Neural progenitor cell (in vitro differentiated cells): ENCODE data around the gene MZF1. TPM values are rescaled to one million over a fixed set of nuclear protein-coding genes. Genes with fewer than 3 reads are reported as not detected.

Source experiments
- DNase-seq: peaks from one replicate; pipeline ENCODE4 v3.0.0-alpha.2; 2016; ENCODE audit warnings: low spot score
- H2AFZ ChIP-seq: fragments of 200-600 bp; sonication (generic); replicated peaks from 2 replicates; pipeline ENCODE4 v1.6.1; 2016; ENCODE audit warnings: antibody characterized with exemption
- H3F3A ChIP-seq: fragments of 200-600 bp; sonication (generic); 2 replicates; pipeline ENCODE4 v1.6.1; 2016; ENCODE audit warnings: antibody characterized with exemption, low read depth
- H3K27ac ChIP-seq: fragments of 200-600 bp; sonication (generic); 2 replicates; pipeline ENCODE4 v1.5.1; 2016; ENCODE audit warnings: mild to moderate bottlenecking
- H3K27me3 ChIP-seq: fragments of 200-600 bp; sonication (generic); 2 replicates; pipeline ENCODE4 v1.6.1; 2016; ENCODE audit warnings: mild to moderate bottlenecking, moderate library complexity
- H3K36me3 ChIP-seq: fragments of 200-600 bp; sonication (generic); 2 replicates; pipeline ENCODE4 v1.5.1; 2016
- H3K4me1 ChIP-seq: fragments of 200-600 bp; sonication (generic); 2 replicates; pipeline ENCODE4 v1.6.1; 2016; ENCODE audit warnings: mixed run types
- H3K4me2 ChIP-seq: fragments of 200-600 bp; sonication (generic); 2 replicates; pipeline ENCODE4 v1.6.1; 2016
- H3K4me3 ChIP-seq: fragments of 200-600 bp; sonication (generic); 2 replicates; pipeline ENCODE4 v1.5.1; 2016
- H3K79me2 ChIP-seq: fragments of 200-600 bp; sonication (generic); 2 replicates; pipeline ENCODE4 v1.6.1; 2016; ENCODE audit warnings: low read depth
- H3K9ac ChIP-seq: fragments of 200-600 bp; sonication (generic); 2 replicates; pipeline ENCODE4 v1.6.1; 2016
- H3K9me3 ChIP-seq: fragments of 200-600 bp; sonication (generic); 2 replicates; pipeline ENCODE4 v1.5.1; 2016; ENCODE audit warnings: low read depth
- H4K20me1 ChIP-seq: fragments of 200-600 bp; sonication (generic); 2 replicates; pipeline ENCODE4 v1.6.1; 2016; ENCODE audit warnings: low read depth
- H3K27ac Mint-ChIP-seq: 3 replicates; pipeline ENCODE4 v1.8.0; 2021; ENCODE audit warnings: mixed read lengths
- H3K27me3 Mint-ChIP-seq: 2 replicates; pipeline ENCODE4 v1.8.0; 2022; ENCODE audit warnings: low read depth, mild to moderate bottlenecking, inconsistent platforms, moderate library complexity, mixed read lengths; ENCODE audit not compliant: insufficient read depth
- H3K36me3 Mint-ChIP-seq: 3 replicates; pipeline ENCODE4 v1.8.0; 2021; ENCODE audit warnings: mixed read lengths
- H3K4me1 Mint-ChIP-seq: 3 replicates; pipeline ENCODE4 v1.8.0; 2021; ENCODE audit warnings: mixed read lengths
- H3K4me3 Mint-ChIP-seq: 3 replicates; pipeline ENCODE4 v1.8.0; 2021; ENCODE audit warnings: mild to moderate bottlenecking, moderate library complexity, mixed read lengths
- H3K9me3 Mint-ChIP-seq: 3 replicates; pipeline ENCODE4 v1.8.0; 2020; ENCODE audit warnings: mixed read lengths
- EZH2 ChIP-seq: fragments of 200-600 bp; sonication (generic); IDR thresholded peaks from 2 replicates; pipeline ENCODE4 v1.6.1; 2017; ENCODE audit warnings: antibody characterized with exemption, mild to moderate bottlenecking, moderate library complexity
- EZH2phosphoT487 ChIP-seq: fragments of 200-600 bp; sonication (generic); IDR thresholded peaks from 2 replicates; pipeline ENCODE4 v1.6.1; 2017; ENCODE audit warnings: antibody characterized with exemption
- total RNA-seq: library from RNA; depleted of rRNA; stranded (reverse); fragments of >200 nt; gene quantifications from 2 replicates; pipeline ENCODE4 v1.2.3, GENCODE V29; 2015; ENCODE audit warnings: low replicate concordance
- TF ChIP-seq, protein P1 (sequence below): fragments of 200-600 bp; sonication (generic); IDR thresholded peaks from 2 replicates; pipeline ENCODE4 v1.5.1; 2017; ENCODE audit warnings: antibody characterized with exemption, mild to moderate bottlenecking

The MZF1 gene
- total RNA-seq, 1 donor from 2014 or later = 8.4 TPM

DNA sequence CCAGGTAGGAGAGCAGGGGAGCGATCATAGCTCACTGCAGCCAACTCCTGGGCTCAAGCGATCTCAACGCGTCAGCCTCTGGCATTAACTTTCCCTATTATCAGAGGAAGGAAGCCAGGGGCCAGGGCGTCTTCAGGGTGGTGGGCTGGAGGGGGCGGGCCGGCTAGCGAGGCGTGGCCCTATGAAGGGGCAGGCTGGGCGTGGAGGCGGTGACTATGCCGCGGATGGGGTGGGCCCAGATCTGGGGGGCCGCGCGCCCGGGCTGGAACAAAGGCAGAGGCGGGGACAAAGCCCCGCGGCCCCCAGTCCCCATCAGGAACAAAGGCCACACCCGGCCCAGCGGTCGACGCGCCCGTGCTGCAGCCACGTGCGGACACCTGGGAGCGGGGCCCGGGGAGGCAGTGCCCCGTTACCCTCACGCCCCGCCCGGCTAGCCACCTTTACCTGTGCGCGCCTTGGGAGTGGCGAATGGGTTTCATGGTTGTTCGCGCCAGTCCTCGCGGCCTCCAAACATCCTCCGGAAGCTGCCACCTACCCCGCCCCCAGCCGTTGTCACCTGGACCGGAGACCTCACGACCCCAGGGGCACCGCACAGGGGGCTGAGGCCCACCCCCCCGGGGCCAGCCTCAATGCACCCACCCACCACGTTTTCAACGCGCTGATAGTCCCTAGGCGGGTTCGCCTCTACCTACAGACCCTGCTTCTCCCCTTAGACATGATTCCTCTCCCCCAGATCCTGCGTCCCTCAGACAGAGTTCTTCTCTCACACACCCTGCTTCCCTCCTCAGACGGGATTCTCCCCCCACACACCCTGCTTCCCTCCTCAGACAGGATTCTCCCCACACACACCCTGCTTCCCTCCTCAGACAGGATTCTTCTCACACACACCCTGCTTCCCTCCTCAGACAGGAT is 34.6 kb downstream of the MZF1 start:
- Mint-ChIP-seq H3K9me3 (no peaks in the 10 kb centered on the region), H3K4me1 (peaks cover 8% of the 10 kb centered on the region), H3K4me3 (peak overlapping the region; percentile 84), H3K36me3 (no peaks in the 10 kb centered on the region), H3K27me3 (peaks cover 16% of the 10 kb centered on the region), H3K27ac (peak overlapping the region; percentile 72)
- DNase-seq = peak; percentile 92
- Histone ChIP-seq H3K79me2 (no peaks in the 10 kb centered on the region), H3K27ac (peak overlapping the region; percentile 73), H3F3A (peaks cover 21% of the 10 kb centered on the region), H3K9ac (no peak overlapping the region), H3K4me3 (peak overlapping the region; percentile 54), H3K27me3 (peaks cover 42% of the 10 kb centered on the region), H3K4me1 (peaks cover 4% of the 10 kb centered on the region), H3K9me3 (no peaks in the 10 kb centered on the region), H2AFZ (peak overlapping the region; percentile 61), H3K36me3 (no peaks in the 10 kb centered on the region), H3K4me2 (peak overlapping the region; percentile 83), H4K20me1 (no peaks in the 10 kb centered on the region)
- TF ChIP-seq, protein P1, sequence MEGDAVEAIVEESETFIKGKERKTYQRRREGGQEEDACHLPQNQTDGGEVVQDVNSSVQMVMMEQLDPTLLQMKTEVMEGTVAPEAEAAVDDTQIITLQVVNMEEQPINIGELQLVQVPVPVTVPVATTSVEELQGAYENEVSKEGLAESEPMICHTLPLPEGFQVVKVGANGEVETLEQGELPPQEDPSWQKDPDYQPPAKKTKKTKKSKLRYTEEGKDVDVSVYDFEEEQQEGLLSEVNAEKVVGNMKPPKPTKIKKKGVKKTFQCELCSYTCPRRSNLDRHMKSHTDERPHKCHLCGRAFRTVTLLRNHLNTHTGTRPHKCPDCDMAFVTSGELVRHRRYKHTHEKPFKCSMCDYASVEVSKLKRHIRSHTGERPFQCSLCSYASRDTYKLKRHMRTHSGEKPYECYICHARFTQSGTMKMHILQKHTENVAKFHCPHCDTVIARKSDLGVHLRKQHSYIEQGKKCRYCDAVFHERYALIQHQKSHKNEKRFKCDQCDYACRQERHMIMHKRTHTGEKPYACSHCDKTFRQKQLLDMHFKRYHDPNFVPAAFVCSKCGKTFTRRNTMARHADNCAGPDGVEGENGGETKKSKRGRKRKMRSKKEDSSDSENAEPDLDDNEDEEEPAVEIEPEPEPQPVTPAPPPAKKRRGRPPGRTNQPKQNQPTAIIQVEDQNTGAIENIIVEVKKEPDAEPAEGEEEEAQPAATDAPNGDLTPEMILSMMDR = no peak
- no peak for TF ChIP-seq EZH2
- TF ChIP-seq EZH2phosphoT487 = no peak

DNA sequence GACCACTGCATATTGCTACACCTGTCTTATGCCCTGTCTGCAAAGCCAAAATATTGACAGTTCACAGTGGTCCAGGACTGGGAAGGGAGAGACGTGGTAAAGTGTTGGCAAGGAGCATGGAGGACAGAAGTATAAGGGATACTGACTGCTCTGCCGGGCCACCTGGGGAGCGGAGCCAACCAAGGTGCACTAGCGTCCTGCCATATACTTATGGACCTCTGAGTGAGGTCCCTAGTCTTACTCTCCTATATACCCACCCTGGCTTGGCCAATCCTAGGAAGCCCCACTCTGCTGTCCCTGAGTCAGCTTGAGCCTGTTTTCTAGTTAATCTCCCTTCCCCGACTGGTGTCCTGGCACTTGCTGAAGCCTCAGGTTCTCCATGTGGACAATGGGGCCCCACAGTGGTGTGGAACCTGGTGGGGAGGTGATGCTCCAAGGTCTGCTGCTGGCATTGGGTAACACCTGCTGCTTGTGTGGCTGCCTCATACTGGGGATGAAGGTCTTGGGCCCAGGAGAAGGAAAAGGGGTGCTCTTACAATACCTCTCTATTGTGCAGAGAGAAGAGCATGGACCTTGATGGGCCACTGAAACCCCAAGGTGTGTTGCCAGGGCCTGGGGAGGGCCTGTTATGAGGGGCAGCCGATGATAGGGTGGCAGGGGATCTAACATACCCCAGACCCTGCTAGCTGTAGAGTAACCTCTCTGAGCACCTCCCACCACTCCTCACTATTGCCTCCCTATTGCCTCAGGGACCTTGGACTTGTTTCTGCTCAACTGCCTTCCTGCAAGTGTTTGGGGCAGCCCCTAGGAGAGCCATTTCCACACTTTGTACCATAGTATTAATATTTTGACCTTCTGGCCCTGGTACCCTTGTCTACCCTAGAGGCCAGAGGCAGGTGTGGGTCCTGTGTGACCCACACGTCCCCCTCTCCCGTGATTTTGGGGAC is 36.0 kb downstream of the MZF1 start:
- Histone ChIP-seq H3K9ac (no peak overlapping the region), H3K4me2 (peak overlapping the region; percentile 83), H3K4me1 (peaks cover 4% of the 10 kb centered on the region), H3K4me3 (peak overlapping the region; percentile 54), H3F3A (peaks cover 15% of the 10 kb centered on the region), H3K79me2 (no peaks in the 10 kb centered on the region), H3K9me3 (no peaks in the 10 kb centered on the region), H2AFZ (no peak overlapping the region), H3K27ac (no peak overlapping the region), H3K36me3 (no peaks in the 10 kb centered on the region), H3K27me3 (peaks cover 32% of the 10 kb centered on the region), H4K20me1 (no peaks in the 10 kb centered on the region)
- no peak for TF ChIP-seq EZH2
- TF ChIP-seq, protein P1 = no peak
- TF ChIP-seq EZH2phosphoT487 = no peak
- peaks cover 15% of the 10 kb centered on the region for H3K27me3 Mint-ChIP-seq
- H3K4me3 Mint-ChIP-seq = peak overlapping the region; percentile 55
- no peaks in the 10 kb centered on the region for H3K9me3 Mint-ChIP-seq
- peak overlapping the region; percentile 25 for H3K27ac Mint-ChIP-seq
- DNase-seq = no peak
- peaks cover 6% of the 10 kb centered on the region for H3K4me1 Mint-ChIP-seq
- no peaks in the 10 kb centered on the region for H3K36me3 Mint-ChIP-seq

DNA sequence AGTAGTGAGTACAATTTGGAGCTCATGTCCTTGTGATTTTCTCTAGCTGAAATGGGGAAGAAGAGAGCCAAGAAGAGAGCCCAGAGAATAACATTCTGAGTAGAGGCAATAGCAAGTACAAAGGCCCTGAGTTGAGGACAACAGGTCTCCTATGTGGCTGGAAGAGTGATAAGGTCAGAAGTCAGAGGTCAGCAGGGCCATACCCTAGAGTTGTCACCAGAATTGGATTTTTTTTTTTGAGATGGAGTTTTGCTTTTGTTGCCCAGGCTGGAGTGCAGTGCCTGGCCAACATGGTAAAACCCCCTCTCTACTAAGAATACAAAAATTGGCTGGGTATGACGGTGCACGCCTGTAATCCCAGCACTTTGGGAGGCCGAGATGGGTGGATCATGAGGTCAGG is 37.3 kb downstream of the MZF1 start:
- peaks cover 15% of the 10 kb centered on the region for H3F3A ChIP-seq
- no peaks in the 10 kb centered on the region for H4K20me1 ChIP-seq
- no peaks in the 10 kb centered on the region for H3K9me3 ChIP-seq
- no peaks in the 10 kb centered on the region for H3K9me3 Mint-ChIP-seq
- no peak overlapping the region for H3K4me3 ChIP-seq
- DNase-seq = no peak
- H3K4me2 ChIP-seq = no peak overlapping the region
- H3K36me3 ChIP-seq = no peaks in the 10 kb centered on the region
- H3K36me3 Mint-ChIP-seq = no peaks in the 10 kb centered on the region
- H3K4me1 ChIP-seq = peaks cover 4% of the 10 kb centered on the region
- TF ChIP-seq EZH2phosphoT487 = no peak
- H2AFZ ChIP-seq = no peak overlapping the region
- H3K27ac Mint-ChIP-seq = peak overlapping the region; percentile 6
- H3K9ac ChIP-seq = no peak overlapping the region
- H3K27me3 Mint-ChIP-seq = peaks cover 19% of the 10 kb centered on the region
- H3K27ac ChIP-seq = no peak overlapping the region
- H3K4me1 Mint-ChIP-seq = peaks cover 6% of the 10 kb centered on the region
- H3K4me3 Mint-ChIP-seq = peak overlapping the region; percentile 32
- peaks cover 30% of the 10 kb centered on the region for H3K27me3 ChIP-seq
- no peaks in the 10 kb centered on the region for H3K79me2 ChIP-seq
